ENCODE measurements around the gene CELF2.

Gene CELF2

DNA sequence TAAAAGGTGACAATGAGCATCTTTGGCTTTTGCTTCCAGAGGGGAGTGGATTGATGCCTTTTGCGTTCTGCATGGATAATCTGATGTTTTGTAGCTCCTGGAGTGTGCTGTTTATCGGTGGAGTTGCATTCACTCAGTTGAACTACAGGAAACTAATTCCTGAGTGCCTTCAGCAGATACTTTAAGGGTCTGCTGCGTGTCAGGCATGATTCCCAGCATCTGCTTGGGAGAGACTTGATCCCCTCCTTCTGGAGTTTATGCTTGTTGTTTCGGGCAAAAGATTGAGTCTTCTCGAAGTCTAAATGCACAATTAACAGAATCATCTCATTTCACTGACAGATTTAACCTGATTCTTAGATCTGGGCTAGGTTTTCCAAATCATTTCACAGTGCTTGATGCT lies 46.2 kb downstream of the CELF2 start:
- DNase-seq: no peak

- DNase-seq: no peak
Observed at GRCh38 chr10:11064832-11065231, 47.2 kb downstream of the CELF2 start.

GRCh38 chr10:11065567-11065966 lies 47.9 kb downstream of the CELF2 start:
- no peak for DNase-seq

- no peak for DNase-seq
Observed at GRCh38 chr10:11066520-11066919, 48.8 kb downstream of the CELF2 start.

- DNase-seq: no peak
Observed at GRCh38 chr10:11068861-11069633, 51.4 kb downstream of the CELF2 start.

- no peak for DNase-seq
Observed at GRCh38 chr10:11073410-11073809, 55.7 kb downstream of the CELF2 start.

DNA sequence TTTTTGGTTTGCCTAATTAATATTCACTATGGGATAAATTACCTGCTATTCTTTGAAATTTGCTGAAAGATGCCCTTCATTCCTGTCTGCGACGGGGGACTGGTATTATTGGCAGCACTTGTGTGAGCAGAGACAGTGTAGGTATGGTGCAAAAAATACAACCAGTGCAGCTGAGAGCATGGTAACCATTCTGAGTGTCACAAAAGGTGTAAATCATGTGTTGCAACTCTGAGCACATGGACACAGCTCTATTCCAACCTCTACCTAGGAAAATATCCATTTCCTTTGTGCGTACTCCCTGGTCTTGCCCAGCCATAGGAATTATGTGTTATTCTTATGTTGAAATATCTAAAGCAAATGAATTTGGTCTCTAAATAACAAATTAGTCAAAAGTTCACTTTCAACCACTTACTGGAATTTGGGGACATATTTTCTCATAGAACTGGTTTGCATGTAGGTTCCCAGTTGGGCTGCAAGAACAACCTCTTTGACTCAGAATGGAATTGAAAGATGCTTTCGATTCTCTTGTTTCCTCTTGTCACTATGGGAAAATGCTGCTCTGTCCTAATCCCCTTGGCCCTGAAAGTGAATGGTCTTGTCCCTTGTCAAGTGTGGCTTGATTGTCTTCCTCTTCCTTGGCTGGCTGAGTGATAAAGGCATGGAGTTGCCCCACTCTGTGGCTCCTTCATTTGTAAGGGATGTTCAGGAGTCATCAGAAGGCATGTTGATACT lies 57.0 kb downstream of the CELF2 start:
- DNase-seq: no peak

GRCh38 chr10:11076221-11076620 lies 58.5 kb downstream of the CELF2 start:
- no peak for DNase-seq

GRCh38 chr10:11080564-11080984 lies 62.9 kb downstream of the CELF2 start:
- no peak for DNase-seq

DNA sequence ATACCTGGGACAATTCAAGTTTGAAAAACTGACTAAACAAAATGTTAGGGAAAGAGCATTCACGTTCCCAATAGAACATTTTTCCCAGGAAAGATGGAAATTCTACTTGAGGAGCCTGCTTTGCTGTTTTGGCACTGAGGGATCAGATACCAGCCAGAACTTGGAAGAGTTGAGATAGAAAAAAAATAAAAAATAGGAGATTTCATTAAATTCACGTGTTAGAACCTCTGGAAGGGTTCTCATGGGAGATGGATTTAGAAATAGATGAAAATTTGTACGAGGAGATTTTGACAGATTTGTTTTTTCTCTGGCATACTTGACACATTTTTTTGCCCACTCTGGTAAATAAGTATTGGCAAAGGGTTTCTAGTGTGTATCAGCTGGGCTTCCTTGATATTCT lies 63.7 kb downstream of the CELF2 start:
- no peak for DNase-seq

GRCh38 chr10:11082526-11082925 lies 64.9 kb downstream of the CELF2 start:
- DNase-seq: no peak

DNA sequence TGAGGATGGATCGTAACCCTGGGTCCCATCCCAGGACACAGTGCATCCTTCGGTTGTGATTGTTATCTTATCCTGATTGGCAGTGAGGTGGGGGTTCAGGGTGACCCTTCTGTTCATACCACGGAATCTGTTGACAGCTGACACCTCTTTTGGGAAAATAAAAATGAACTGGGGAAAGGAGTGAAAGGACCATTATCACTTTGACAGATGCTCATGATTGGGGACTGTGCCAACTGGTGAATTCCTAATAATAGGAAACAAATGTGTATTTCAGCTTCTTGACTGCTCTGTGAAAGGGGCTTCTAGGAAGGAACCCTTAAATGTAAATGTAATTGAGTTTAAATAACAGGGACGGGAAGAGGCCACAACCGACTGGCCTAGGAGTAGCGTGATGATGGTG lies 65.4 kb downstream of the CELF2 start:
- DNase-seq: no peak

DNA sequence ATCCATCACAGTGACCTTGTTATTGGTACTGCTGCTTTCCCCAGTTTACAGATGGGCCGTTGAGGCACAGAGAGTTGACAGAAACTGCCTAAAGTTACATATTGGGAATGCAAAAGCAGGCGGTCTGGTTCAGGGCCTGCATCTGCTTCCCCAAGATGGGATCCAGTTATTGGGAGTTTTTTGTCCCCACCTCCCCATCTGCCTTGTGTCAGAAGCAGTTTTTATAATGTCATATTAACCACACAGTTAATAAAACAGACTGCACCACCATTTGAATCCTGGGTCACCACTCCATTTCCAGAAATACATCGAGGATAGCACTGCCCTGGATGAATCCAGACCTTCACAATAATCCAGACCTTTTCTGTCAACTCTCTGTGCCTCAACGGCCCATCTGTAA lies 67.9 kb downstream of the CELF2 start:
- no peak for DNase-seq

DNA sequence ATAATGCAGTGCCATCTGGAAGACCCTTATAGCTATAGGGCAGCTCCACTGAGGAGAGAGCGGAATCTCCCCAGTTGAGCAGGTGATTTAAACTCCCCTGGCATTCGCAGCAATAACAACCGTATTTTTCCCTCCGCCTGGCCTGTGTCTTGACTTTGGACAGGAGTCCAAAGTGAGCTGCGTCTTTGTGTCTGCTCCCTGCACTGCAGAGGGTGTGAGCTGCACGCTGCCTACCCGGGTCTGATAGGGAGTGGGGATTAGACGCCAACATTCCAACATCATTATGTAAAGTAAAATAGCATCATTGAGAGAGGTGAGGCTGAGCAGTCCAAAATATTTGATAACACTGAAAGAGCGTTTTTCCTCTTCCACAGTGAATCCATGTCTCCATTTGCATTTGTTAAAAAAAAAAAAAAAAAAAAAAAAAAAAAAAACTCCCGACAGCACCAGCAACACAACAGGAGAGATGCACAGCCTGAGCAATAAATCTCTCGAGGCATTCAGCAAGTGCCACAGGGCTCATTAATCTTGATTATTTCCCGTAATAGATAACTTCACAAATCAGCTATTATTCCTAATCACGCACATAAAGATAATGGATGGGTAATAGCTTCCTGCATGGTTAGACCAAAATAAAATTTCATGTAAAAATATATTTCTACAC lies 68.6 kb downstream of the CELF2 start:
- DNase-seq: no peak

DNA sequence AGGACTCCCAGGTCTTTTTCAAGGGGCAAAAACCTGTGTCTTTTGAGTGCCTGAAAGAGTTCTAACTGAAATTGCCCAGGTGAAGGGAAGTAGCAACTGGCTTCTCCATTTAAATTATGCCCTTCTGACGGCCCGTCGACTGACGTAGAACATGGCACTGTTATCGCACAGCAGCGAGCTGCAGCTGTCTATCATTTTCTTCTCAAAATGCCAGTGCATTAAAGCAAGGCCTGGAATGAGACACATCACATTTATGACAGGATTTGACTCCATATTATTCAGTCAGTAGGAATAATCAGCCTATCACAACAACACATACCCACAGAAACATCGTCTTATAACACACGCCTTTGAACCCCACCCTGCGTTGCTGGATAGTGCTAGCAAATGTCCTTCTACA lies 69.7 kb downstream of the CELF2 start:
- no peak for DNase-seq

DNA sequence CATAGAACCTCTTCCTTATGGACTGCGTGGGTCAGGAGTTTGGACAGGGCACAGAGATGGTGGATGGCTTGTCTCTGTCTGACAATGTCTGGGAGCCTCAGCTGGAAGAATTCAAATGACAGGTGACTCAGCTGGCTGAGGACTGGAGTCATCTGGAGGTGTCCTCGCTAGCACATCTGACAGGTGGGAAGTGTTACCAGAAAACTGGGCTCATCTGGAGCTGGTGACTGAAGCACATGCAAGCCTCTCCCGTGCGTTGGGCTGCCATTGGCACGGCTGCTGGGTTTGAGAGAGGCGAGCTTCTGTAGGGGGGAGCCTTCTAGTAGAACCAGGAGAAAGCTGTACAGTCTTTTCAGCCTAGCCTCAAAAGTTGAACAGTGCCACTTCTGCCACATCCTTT lies 71.0 kb downstream of the CELF2 start:
- no peak for DNase-seq

- no peak for DNase-seq
Observed at GRCh38 chr10:11089272-11089671, 71.6 kb downstream of the CELF2 start.

- DNase-seq: no peak
Observed at GRCh38 chr10:11091517-11092102, 73.9 kb downstream of the CELF2 start.

GRCh38 chr10:11093771-11094736 lies 76.4 kb downstream of the CELF2 start:
- DNase-seq: no peak

- DNase-seq: no peak
Observed at GRCh38 chr10:11095374-11095801, 77.7 kb downstream of the CELF2 start.

- no peak for DNase-seq
Observed at GRCh38 chr10:11096422-11096821, 78.8 kb downstream of the CELF2 start.

DNA sequence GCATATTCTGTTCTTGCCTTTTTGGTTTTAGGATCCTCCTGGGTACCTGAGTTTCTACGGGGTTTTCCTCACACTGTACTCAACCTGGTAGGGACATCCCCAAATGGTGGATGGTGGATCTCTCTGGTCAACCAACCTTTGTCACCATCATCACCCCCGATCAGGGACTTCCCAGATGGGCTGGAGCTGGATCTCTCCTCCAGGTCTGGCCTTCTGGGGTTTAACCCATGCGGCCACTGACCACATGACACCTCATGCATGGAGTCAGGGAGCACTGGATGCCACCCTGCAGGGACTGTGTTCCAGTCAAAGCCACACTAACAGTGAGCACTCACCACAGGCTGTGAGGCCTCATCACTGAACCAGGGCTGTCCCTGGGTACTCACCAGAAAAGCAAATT lies 80.0 kb downstream of the CELF2 start:
- DNase-seq: no peak

Measured in NCI-H187 (cell line).